Cerebellar cortex (tissue), 1 donor: ENCODE results near the gene CRBN.
A peak's percentile ranks its signal among the peaks of the same experiment; 100 is the strongest.

ENCODE experiments used
- DNase-seq: peaks from one replicate; pipeline ENCODE4 v3.0.0-alpha.2; 2015; ENCODE audit warnings: low spot score

The CRBN gene

DNA sequence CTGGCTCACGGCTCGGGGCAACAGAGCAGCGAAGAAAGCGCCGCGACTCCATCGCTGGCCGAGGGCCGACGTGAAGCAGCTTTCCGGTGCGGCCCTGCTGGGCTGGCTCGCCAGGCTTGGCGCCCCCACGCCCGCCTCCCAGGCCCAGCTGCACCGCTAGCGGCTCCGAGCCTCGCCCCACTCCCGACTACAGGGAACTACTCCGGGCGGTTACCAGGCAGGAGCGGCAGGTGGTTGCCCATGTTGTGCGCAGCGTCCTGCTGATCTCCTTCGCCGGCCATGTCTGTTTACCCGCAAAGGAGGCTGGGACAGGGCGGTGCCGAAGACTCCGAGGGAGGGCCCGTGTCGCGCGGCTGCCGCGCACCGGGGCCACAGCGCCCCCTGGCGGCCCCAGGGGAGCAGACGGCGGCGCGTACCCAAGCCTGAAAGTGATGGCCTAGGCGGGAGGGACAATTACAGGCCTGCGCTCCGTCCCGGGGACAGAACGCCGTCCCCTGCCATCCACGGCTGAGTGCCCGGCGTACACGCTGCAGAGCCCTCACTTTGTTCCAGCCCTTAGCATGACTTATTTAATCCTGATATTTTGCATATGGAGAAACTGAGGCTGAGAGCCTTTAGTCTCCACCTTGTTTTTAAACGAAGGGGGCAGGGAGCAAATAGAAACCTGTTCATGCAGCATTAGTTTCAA lies at the start of gene CRBN:
CRBN (minus strand) TSS at position 285 of the 688 bp plus-strand sequence; CDS start at position 281, 4 bp downstream.
- peak; percentile 88 for DNase-seq

DNA sequence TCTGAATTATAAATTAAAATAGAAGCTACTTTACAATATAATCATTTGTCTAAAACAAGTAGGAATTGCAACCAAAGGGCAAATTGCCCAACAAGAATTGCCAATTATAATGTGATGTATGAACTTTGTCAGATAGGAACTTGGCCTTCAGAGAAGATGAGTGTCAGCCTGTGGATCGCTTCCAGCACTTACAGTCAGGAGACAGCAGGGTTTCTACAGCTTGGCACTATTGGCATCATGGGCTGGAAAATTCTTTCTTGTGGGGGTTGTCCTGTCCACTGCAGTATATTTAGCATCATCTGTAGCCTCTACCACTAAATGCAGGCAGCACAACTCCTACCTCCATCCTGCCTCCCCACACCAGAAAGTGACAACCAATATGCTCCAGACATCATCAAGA lies 48.1 kb upstream of the CRBN start:
- no peak for DNase-seq

DNA sequence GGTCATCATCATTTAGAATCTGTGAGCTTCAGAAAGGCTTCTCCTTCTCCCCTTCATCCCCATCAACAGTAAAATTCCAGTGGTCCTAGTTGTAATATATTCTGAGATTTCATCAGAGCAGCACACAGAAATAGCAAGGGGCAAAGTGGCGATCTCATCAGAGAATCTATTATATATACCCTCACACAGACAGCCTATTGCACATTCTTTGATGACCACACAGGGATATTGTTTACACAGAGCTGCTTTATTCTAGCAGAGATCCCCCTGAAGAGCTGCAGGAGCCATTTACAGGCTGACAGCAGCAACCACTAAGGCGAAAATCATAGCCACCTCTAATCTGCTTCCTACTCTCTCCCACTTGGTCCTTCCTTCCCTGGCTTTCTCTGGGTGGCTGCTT lies 42.0 kb upstream of the CRBN start:
- DNase-seq = no peak

DNA sequence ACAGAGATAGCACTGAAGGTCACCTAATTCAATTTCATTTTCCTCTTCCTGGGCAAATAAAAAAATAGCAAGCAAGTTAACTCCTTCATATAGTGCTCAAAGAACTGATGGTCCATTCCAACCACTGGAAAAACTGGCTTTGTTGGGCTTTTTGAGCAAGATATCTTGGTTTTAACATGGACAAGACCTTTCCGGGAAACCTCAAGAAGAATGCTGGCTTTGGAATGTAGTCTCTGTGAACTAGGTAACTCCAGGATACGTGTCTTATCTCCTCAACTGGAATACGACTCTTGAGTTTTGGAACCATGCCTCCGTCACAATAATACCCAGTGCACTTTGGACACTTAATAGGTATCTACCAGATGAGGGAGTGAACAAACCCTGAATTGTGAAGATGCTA lies 36.9 kb upstream of the CRBN start:
- no peak for DNase-seq

DNA sequence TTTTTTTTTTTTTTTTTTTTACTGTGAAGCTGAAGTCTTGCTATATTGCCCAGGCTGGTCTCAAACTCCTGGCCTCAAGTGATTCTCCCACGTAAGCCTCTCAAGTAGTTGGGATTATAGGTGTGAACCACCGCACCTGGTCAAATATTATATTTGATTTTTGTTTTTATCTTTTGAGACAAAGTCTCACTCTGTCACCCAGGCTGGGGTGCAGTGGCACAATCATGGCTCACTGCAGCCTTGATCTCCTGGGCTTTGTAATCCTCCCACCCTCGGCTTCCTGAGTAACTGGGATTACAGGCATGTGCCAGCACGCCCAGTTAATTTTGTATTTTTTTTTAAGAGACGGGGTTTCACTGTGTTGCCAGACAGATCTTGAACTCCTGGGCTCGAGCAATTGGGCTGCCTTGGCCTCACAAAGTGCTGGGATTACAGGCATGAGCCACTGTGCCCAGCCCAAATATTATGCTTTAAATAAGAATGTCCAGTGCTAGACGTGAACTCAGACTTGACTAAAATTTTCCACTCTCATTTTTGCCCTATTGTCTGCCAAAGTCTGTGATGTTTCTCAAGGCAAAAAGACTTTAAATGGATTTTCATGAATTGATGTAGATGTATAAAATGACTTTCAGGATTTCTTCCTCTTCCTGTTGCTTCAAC lies 33.4 kb upstream of the CRBN start:
- no peak for DNase-seq

DNA sequence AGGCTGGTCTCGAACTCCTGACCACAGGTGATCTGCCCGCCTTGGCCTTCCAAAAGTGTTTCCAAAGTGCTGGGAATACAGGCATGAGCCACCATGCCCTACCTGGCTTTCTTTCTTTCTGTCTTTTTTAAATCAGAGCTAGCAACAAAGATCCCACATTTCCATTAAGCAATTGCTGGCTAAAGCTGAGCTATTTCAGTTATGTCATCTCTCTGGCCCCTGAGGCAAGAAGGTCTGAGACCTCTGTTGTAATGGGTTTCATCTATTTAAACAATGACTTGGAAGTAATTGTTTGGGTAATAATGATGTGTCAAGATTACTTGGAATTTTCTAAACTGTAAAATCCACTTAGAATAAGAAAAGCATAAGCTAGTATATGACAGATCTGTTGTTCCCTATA lies 30.2 kb upstream of the CRBN start:
- DNase-seq = no peak

DNA sequence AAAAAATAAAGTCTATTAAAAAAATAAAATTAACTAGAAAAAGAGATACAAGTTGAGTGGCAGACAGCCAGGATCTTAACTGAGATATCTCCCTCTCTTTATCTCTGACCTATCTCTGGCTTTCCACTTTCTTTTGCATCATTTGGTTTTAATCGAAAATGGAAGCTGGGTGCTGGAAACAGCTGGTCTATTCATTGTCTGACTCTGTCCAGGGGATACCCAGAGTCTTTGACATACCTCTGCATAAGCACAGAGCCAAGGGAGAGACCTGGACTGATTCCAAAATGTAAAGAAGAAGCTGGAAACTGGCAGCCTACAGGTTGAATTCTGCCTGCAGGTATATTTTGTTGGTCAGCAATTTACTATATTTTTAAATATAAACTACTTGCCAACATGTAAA lies 29.6 kb upstream of the CRBN start:
- DNase-seq = no peak

DNA sequence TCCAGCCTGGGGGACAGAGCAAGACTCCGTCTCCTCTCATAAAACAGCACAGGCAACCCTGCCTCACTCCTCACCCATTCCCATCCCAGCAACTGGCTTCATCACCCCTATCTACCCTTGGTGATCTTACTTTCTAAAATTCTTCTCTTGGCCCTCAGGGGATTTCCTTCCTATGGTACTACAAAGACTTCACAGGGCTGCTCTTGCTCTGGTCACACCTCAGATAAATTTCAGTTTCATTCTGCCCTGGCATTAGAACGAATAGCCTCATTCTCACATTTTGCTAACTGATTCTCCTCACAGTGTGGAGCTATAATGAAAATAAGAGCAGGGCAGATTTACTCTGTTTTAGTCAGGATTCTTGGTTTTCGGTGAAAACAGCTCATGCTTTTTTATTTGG lies 22.1 kb upstream of the CRBN start:
- no peak for DNase-seq

DNA sequence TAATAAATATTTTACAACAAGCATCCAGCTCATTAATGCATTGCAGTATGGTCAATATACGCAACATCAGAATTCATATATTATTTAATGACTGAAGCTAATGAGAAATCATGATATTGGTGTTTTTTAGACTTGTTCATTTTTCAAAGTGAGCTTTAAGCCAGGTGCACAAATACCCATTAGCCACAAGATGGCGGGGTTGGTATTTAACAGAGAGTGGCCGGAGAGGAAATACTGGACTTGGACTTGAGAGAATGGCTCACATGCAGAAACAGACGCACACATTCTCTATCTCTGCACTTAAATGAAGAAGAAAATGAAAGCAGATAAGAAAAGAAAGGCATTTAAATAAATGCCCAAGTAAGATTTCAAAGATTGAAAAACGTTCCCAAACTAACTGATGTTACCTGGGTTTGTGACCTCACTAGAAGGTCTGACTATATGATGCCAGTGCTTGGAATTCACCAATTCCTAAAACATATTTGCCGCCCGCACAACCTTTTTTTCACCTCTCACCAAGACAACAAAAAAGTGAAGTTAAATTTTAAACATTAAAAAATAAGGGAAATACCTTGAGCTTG lies 21.2 kb upstream of the CRBN start:
- peak; percentile 80 for DNase-seq

DNA sequence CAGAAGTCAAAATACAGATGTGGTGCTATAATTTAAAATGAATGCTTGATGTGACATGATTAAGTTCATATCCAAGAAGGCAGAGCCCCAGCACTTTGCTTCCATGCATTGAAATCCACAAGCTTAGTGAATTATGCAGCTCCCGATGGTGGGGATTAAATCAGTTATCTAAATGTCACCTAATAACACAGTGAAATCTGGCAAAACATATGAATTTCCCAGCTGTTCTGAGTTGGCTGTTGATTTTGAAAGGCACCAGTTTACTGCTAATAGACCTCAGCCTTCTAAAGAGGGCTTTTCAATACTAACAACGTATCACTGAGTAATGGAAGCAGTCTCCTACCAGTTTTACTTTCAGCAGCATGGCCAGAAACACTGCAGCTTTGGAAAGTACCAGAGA lies 19.8 kb upstream of the CRBN start:
- no peak for DNase-seq

DNA sequence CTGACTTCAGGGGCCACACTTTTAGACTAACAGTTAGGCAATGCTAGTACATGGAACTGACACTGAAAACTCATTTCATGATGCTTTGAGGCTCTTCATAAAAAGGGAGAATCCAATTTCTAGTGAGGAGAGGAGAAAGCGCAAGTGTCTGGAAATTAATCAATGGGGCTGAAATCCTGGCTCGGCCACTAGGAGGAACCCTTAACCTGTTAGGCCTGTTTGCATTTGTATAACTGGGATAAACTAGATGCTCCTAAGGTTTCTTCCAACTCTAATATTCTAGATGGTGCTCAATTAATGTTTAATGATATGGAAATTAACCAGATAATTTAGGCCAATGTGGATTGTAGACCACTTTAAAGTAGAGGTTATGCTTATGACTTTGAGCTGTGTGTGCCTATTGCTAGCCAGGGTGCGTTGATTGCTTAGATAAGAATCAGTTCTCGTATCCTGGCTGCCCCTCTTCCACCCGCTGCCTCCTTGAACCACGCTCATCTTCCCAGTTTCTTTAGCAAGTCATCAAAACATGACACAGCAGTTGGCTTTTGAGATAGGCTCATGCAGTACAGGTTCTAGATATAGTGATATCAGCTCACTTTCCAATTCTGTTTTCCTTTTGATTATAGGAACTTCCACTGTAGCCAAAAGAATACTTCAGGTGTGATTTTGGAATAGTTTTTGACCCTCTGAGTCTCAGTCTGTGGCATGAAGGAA lies 16.8 kb upstream of the CRBN start:
- peak; percentile 9 for DNase-seq

DNA sequence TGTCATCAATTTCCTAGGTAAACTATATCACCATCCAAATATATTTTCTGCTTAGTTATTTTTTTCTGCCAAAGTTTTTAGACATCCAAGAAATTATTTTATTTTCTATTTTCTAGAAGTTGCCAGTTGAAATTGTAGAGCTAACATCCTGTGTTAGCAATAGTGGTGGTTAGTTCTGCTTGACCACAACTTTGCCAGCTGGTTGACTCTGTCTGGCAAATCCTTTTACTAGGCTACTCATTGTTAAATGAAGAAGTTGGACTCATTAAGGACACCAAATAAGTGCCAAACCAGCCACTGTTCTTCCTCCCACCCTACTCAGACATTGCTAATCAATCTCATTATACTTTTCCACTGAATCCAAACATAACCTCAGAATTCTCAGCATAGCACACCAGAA lies 15.4 kb upstream of the CRBN start:
- no peak for DNase-seq

DNA sequence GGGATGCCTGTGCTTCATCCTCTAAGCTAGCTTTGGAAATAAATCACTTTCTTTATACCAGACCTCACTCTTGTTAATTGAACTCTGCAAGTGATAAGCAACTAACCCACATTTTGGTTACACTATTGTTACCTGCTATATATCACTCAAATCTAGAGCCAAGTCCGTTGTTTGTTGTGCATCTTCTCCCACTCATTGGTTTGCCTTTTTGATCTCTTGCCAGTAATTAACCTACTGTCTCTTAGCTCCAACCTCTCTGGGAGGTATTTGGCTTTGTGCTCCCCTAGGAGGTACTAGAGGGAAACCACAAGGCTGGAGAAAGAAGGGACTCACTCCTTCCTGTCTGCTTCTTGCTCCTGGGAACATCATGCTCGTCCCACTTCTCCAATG lies 12.8 kb upstream of the CRBN start:
- DNase-seq = no peak

DNA sequence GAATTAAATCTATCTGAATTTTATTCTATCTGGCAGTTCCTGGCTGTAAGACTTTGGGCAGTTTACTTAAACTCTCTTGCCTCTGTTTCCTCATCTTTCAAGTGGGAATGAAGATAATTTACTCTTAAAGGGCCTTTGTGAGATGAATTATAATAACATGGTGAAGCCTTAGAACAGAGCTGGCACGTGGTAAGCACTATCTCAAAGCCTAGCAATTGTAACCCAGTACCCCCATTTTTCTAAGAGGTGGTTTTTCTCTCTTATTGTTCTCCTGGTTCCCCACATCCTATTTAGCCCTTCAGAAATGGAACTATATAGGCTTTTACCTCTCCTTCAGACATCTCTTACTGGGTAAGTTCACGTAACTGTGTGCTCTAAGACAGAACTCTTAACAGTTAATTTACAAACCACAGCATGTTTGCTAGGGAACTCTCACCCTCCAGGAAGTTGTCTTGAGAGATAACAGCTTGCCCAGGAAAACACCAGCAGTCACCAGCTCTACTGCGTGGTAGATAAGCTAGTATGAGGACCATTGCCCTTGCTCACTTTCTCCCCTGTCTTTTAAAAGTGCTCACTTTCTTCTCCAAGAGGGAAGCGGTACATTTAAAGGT lies 12.3 kb upstream of the CRBN start:
- DNase-seq = no peak

DNA sequence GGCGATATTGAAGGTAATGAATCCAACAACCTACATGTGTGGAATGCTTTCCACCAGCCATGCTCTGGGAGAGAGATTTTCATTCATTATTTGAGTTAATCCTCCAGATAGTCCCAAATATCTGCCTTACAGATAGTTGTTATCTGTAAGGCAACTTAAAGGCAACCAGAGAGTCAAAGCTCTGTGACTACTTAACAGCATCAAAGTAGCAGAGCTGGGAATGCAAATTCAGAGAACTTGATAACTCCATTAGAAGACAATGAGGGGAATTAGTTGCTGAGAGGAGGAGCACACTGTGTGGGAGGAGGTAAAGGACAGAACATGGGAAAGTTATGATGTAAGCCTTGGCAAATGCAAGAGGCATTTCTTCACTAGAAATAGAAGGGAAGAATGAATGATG lies 10.5 kb upstream of the CRBN start:
- DNase-seq = no peak

DNA sequence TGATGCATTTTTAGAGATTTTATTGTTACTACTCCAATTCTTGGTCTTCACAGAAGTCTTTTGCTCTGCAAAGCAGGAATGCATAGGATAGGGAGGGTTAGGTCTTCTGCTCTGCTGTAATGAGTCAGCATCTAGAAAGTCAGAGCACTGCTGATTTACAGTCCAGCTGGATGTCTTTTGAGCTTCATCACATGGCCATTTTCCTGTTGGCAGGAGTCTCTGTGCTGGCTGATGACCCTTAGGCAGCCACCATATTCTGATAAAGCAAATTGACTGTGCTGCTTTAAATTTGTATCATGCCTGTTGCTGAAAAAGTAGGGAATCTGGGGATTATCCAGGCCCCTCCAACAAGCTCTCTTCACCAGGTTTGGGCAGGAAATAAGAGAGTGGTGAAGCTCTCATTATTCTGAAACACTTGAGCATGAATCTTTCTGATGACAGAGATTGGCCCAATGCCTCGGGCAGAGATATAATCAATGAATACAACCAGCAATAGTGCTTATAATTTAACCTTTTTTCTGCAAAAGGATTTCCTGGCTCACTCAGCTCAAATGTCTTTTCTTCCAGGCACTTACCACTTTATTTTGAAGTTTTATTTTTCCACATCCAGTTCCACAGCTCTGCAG lies 9.7 kb upstream of the CRBN start:
- no peak for DNase-seq

DNA sequence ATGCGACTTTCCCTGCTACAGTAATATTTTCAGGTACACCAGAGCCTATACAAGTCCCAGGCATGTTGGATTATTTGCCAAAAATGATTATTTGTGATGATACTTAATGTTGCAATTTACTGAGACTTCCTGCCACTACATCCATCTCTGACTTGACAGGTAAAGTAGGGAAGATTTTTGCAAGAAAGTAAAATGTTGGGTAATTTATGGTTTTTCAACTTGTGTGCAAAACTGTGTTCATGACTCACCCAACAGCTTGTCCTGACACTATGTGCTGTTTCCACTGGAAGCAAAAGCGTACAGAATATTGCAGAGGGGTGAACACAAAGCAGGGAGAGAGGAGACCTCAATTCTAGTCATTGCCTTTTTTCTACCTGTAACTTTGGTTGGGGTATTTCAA lies 5.4 kb upstream of the CRBN start:
- DNase-seq = no peak

DNA sequence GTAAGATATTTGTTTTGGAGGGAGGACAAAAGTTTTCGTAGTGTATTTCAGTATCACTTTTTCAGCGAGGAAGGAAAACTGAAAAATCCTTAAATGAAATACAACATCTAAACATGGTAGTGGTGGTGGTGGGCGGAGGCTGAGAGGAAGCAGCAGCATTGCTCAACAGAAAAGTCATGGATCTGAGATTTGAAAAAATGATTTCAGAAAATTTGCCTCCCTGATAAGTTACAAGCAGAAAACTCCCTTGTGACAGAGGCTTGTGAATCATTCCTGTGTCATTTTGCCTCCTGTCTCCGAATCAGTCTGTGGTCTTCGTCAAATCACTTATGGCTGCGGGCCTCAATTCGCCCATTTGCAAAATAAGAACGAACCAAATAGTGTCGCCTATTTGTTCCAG lies 965 bp upstream of the CRBN start:
- DNase-seq = no peak

DNA sequence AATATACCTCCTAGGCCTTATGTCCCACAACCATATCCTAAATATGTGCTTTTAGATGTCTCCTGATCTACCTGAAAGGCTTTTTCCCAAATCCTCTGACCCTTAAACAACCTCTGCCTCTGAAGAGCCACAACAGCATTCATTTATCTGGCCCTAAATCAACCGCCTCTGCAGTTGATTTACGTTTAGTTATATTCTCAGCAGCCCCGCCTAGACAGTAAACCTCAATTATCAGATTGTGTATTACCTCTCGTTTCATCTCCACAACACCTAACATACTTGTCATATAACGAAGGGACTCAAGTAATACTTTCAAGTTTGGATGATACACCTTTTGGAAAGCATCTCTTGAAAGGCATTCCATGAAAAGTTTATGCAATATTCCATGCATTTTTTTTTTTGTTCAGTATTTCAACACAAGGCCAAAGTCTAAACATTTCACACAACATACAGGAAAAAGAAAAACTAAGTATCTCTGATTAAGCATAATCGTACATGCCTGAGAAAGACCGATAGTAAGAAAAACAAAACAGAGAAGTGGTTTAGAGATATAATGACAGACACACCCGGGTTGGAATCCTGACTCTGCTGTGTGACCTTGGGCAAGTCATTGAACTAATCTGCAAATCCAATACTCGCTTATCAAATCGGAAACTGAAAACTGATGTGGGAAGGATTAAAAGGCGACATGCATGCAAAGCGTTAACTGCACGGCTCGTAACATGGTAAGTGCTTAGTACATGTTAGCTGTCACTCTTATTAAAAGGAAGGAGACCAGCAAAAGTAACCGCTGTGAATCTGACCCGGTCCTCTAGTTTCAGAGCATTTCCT lies 778 bp downstream of the CRBN start:
- DNase-seq = no peak

DNA sequence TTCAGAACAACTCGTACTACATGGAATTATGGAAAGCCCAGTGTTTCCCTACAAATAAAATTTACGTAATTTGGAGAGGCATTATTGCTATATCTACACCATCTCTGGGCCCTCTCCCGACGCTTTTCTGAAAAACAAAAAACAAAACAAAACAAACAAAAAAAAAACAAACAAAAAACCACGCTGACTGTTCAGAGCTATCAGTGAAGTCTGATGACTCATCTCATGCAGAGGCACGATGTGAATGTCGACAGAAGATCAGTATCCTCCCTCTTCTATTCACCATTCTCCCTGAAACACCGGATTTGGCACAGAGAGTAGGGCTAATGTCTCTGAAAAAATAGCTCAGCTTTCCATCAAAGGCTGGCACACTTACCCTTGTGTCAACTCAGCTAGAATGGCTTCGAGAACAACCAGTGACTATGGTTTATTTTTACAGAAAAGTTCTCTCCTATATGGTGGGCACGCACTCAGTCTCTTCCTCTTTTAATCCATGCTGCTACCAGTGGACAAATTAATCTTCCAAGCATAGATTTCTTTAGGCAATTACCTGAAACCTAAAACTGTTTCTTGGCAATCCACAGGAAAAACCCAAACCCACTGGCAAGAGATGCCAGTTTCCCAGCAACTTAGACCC lies 1.5 kb downstream of the CRBN start:
- DNase-seq = no peak

DNA sequence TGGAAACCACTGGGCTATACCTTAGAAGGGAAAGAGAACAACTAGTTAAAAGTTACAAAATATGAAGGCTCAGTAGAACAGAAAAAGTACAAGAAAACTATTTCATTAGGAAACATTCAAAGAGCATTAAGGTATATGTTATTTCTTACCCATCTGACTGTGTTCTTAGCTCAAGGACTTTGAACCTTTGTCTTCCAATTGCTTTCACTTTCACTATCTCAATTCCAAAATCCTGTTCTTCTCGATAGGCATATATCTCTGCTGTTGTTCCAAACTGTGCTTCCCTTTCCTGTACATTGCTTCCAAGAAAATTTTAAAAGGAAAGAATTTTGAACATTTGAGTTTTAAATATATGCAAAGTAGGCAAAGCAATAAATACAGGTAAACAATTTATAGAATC lies 6.9 kb downstream of the CRBN start:
- DNase-seq = no peak
